ENCODE data around the gene MIGA1.

DNA sequence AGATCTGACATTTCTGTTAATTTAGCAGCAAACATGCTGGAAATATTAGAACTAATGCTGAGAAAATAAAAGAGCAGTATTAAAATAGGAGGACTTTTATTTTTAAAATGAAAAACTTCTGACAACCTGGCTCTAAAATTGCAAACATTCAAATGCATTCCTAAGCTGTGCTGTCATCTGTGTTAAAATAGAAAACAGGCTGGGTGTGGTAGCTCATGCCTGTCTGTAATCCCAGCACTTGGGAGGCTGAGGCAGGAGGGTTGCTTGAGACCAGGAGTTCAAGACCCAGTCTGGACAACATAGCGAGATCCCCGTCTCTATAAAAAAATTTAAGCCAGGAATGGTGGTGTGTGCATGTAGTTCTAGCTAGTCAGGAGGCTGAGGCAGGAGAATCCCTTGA is 44.6 kb downstream of the MIGA1 start:
- TF ChIP-seq, protein P1, sequence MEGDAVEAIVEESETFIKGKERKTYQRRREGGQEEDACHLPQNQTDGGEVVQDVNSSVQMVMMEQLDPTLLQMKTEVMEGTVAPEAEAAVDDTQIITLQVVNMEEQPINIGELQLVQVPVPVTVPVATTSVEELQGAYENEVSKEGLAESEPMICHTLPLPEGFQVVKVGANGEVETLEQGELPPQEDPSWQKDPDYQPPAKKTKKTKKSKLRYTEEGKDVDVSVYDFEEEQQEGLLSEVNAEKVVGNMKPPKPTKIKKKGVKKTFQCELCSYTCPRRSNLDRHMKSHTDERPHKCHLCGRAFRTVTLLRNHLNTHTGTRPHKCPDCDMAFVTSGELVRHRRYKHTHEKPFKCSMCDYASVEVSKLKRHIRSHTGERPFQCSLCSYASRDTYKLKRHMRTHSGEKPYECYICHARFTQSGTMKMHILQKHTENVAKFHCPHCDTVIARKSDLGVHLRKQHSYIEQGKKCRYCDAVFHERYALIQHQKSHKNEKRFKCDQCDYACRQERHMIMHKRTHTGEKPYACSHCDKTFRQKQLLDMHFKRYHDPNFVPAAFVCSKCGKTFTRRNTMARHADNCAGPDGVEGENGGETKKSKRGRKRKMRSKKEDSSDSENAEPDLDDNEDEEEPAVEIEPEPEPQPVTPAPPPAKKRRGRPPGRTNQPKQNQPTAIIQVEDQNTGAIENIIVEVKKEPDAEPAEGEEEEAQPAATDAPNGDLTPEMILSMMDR (IDR thresholded peaks at IDR 0.05), result no peak
- no peak for TF ChIP-seq POLR2AphosphoS5 (IDR thresholded peaks at IDR 0.05; ENCODE audit: low read depth, low read length)
- TF ChIP-seq, protein P2, sequence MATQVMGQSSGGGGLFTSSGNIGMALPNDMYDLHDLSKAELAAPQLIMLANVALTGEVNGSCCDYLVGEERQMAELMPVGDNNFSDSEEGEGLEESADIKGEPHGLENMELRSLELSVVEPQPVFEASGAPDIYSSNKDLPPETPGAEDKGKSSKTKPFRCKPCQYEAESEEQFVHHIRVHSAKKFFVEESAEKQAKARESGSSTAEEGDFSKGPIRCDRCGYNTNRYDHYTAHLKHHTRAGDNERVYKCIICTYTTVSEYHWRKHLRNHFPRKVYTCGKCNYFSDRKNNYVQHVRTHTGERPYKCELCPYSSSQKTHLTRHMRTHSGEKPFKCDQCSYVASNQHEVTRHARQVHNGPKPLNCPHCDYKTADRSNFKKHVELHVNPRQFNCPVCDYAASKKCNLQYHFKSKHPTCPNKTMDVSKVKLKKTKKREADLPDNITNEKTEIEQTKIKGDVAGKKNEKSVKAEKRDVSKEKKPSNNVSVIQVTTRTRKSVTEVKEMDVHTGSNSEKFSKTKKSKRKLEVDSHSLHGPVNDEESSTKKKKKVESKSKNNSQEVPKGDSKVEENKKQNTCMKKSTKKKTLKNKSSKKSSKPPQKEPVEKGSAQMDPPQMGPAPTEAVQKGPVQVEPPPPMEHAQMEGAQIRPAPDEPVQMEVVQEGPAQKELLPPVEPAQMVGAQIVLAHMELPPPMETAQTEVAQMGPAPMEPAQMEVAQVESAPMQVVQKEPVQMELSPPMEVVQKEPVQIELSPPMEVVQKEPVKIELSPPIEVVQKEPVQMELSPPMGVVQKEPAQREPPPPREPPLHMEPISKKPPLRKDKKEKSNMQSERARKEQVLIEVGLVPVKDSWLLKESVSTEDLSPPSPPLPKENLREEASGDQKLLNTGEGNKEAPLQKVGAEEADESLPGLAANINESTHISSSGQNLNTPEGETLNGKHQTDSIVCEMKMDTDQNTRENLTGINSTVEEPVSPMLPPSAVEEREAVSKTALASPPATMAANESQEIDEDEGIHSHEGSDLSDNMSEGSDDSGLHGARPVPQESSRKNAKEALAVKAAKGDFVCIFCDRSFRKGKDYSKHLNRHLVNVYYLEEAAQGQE (IDR thresholded peaks at IDR 0.05; ENCODE audit: insufficient read depth in 1 of 2, low read depth in 2 of 2, low read length in 1 of 2), result no peak

Measured in Panc1 (cell line).